C1 segment of cervical spinal cord (tissue), 14 donors: ENCODE measurements around the gene SERP2.

ENCODE experiments used
- DNase-seq, 14 donors: peaks; one replicate each; lab custom pipeline; 2025; lab: John Stamatoyannopoulos, UW

Gene SERP2

GRCh38 chr13:44355621-44356020 lies 18.0 kb upstream of the SERP2 start:
- no peak for DNase-seq

DNA sequence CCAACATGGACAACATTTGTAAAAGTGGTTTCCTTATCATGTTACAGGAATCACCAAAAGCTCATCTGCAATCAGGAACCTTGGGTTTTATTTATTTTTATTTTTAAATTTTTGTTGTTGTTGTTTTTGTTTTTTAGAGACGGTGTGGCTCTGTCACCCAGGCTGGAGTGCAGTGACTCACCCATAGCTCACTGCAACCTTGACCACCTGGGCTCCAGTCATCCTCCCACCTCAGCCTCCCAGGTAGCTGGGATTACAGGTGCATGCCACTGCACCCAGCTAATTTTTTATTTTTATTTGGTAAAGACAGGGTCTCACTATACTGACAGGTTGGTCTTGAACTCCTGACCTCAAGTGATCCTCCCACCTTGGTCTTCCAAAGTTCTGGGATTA lies 13.6 kb upstream of the SERP2 start:
- no peak for DNase-seq

GRCh38 chr13:44362394-44363040 lies 11.1 kb upstream of the SERP2 start:
- DNase-seq, result no peak

DNA sequence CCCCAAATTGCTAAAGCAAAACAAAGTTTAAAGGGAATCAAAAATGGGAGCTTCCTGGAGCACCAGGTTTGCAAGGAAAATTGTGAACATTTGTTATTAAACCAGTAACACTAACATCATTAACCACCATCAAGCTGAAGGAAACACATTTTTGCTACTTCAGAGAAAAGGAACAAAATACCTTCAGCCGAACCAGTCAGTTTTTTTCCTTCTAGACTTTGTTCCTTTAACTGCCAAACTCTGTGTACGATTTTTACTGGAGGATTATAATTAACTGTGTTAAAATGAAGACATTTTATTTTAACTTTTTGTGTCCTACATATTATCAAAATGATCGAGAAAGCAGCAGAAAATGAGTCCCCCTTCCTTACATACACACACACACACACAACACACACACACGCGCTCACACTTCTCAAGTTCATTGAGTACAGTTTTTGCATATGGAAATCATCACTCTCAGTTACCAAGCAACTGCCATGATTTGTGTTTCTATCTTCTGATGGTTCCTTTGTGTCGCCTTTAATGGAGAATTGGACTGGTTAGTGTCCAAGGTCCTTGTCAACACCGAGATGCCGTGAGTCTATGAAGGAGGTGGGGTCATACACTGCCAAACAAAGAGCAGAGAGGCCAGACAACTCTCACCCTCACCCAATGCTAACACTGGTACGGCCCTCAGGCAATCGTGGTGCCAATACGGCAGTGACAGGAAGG lies 9.8 kb upstream of the SERP2 start:
- DNase-seq, result no peak

DNA sequence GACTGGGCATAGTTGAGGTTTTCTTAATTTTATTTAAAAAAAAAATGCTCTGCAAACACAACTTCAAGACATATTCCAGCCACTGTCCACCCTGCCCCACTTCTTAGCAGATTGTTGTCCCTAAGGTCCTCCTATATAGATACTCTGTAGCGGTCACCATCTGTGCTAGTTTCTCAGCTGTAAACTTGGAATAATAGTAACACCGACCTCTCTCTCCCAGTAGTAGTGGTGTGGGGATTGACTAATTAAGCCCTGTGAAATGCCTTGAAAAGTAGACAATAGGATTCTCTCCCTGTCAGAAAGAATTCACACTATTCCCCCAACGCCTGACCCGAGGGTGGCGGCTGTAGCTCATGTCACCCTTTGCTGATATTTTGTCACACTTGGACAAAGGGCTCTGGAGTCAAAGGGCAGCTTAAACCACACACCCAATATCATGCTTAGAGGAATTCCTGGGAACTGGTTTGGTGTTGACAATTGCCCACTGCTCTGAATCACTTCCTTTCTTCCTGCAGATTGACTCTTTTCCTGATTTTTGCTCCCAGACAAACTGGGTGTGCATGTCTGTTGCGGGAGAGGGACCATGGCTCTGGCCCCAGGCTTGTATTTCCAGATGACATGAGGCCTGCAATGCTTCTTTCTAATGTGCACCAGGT lies 9.2 kb upstream of the SERP2 start:
- no peak for DNase-seq

DNA sequence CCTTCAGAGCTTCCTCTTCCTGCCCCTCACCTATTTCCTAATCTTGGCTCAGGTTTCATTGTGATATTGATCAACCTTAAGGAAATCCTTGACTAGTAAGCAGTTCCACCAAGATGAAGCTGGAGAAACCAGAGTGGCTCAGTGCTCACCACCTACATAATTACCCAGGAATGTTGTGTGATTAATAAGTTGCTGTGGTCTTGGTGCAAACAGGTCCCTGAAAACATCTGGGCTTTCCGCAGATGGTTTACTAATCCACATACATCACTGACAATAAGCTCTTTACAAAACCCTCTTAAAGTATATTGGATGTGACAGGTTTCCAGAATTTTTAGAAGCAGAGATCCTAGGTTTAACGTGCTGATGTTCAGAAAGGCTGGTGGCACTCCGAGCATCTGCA lies 8.6 kb upstream of the SERP2 start:
- no peak for DNase-seq

- no peak for DNase-seq
Measured at GRCh38 chr13:44365899-44366298, 7.7 kb upstream of the SERP2 start.

GRCh38 chr13:44368062-44368591 lies 5.5 kb upstream of the SERP2 start:
- DNase-seq, result no peak

- no peak for DNase-seq
Measured at GRCh38 chr13:44368599-44369368, 4.8 kb upstream of the SERP2 start.

DNA sequence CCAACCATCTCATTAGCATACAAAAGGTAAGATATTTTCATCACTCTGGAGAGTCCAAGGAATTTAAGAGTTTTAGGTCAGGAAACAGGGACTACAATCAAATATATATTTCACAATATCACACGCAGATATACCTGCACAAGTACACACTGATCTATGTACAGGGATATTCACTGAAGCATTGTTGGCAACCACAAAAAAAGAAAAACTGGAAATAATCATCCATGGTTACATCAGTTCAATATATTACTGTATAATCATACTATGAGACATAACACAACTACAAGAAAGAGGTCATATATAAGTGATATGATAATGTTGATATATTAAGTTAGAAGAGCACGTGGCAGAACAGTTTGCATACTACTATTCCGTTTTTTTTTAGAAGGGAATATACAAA lies 2.2 kb upstream of the SERP2 start:
- no peak for DNase-seq

DNA sequence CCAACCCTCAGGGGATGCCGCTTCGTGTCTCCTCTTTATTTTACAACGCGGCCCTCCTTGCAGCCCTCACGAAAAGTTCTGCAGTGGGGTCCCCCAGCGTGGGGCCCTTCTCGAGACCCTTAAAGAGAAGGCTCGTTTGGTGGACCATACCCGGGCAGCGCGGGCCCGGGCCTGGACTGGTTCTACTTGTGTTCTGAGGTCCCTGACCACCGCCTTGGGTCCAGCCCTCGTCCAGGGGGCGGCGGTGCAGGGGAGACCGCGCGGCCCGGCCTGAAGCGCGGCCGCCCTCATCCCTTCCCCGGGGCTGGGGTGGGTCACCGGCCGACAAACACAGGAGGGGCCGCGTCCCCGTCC lies 400 bp upstream of the SERP2 start:
- DNase-seq, result peak in 2 of 14 donors; percentile 45 to 61

DNA sequence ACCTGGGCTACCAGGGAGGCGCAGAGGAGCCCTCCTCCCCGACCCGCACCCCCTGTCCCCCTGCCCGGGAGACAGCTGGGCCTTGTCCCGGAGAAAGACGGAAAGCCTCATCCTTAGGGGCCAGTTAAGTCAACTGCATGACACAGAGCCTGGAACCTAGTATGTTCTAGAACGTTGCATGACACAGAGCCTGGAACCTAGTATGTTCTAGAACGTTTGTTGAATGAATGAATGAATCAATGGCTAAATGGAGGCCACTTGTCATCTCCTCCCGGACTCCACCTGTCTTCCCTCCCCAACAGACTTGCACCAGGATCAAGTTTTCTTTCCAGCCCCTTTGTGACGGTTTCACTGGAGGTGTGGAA lies 706 bp downstream of the SERP2 start:
- DNase-seq, result peak in 2 of 14 donors; percentile 44 to 74

DNA sequence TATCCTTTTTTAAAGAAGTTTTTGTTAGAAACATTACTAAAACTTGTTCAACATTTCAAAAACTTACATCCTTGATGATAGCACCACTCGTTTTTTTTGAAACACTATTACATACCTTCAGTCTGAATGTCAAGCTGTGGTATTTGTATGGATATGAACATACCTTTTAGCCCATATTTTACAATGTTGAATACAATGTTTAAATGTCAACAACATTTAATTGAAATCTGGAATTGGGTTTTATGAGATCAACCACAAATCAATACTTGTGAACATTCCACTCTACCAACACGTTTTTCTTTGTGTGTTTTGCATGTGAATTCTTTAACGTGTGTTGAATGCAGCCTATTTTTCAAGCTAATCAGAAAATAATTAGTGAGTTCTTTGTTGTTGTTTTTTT lies 4.7 kb downstream of the SERP2 start:
- no peak for DNase-seq

GRCh38 chr13:44379885-44380284 lies 6.3 kb downstream of the SERP2 start:
- DNase-seq, result no peak

DNA sequence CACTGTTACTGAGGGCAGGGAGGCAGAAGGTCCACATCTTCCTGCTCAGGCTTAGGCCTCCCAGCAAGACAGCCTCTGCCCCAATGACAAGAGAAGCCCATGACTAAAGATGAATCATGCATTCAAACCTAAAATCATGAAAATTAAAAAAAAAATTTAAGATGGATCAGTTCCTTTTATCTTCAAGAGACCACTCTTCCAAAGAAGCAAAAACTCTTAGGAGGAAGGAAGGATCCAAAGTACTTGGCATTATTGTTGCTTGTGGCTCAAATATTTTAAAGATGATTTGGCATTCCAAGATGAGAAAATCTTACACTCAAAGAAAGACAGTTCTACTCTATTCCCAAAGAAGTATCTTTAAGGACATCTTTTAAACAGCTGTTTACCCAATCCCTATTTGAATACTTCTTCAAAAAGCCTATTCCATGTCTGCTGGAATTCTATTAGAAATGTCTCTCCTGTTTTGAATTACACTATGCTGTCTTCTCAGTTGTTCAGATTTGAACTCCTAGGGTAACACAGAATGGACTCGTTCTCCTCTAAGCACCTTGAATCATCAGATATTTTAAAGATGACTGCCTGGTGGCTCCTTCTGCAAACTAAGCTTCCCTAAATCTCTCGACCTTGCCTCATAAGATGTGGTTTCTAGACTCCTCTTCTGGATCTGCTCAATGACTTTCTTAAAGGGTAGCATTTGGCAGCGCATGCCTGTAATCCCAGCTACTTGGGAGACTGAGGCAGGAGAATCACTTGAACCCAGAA lies 7.0 kb downstream of the SERP2 start:
- no peak for DNase-seq

- DNase-seq, result no peak
Measured at GRCh38 chr13:44382635-44383145, 9.1 kb downstream of the SERP2 start.

DNA sequence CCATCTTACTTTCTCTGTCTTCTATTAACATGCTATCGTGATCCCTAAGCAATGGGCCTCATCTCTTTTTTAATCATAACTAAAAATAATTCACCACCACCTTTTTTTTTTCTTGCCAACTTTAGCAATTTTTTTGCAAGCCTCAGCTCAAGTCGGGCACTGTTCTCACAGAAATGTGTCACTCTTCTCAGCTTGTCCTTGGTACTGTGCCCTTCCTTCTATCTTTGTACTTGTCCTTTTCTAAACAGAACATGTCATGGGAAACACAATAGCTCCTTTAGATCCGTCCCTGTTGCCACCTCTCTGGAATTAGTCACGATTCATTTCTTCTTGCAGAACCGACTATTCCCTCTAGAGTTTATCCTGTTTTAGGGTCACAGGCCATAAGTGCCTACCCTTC lies 10.3 kb downstream of the SERP2 start:
- DNase-seq, result no peak

DNA sequence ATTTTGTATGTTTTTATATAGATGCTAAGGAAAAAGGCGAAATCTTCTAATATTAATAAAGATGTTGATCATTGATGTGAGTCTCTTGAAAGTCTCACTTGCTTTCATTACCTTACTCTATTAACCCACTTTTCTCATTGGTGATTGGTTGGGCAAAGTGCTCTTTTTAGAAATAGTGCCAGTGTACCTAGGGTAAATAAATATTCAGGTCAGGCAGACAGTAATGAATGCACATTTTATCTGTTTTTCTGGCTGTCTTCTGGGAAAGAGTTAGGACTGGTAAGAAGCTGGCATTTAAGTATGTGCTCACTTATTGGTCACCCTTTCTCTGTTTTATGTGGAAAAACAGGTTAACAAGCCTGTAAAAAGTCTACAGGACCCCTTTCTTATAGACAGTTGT lies 11.2 kb downstream of the SERP2 start:
- DNase-seq, result no peak

- DNase-seq, result no peak
Measured at GRCh38 chr13:44385401-44385800, 11.8 kb downstream of the SERP2 start.

DNA sequence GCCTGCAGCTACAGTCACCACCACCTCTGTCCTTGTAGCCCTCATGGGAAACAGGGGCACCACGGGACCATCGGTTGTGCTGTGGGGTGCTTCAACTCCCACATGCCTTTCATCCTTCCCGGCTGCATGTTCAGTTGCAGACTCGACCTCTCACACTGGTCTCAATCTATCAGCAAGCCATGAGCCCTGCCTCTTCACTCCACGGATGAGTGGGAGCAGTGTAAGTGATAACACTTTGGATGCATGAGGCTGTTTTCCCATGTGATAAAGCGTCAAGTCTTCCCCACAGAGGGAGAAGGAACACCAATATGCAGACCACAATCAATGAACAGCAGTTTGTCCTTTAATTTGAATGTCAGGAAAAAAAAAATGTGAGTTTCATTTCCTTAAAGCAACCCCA lies 12.2 kb downstream of the SERP2 start:
- DNase-seq, result no peak

DNA sequence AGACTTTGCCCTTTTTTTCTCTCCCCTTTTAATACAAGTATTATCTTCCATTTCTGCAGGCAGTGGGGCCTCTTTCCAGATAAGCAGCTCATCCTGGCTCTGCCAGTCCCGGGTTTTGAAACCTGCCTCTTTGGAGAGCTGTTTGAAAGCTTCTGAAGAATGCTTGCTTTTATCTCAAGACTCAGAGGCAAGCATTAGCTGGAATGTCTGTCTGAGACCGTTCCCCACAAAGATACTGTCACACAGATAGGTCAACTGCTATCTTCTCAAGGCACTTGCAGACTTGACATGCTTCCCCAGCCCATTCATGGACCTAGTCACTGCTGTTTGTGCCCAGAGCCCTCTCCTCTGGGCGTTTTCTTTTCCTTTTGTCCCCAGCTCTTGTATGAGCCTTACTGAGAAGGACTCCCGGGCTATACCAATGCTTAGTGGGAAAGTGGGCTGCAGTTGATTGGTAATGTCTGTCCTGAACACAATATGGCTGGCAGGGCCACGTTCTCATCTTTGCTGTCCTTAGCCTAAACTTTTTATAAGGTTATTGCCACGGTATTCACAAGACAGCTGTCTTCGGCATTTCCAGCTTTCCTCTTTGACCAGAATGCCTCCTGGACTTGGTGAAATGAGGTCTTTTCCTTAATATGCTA lies 13.4 kb downstream of the SERP2 start:
- no peak for DNase-seq
